ENCODE measurements around the gene POLR3E.

GRCh38 chr16:22323959-22324786 lies 27.0 kb downstream of the POLR3E start:
- no peak for TF ChIP-seq CTCF (IDR thresholded peaks at IDR 0.05)
- no peak for TF ChIP-seq POLR2A (IDR thresholded peaks at IDR 0.05)

Measured in tibial nerve (tissue), 3 donors.